HEK293 (cell line): ENCODE results near the gene C5orf34.

ENCODE experiments used
- CTCF ChIA-PET: fragments of 350-600 bp; formaldehyde crosslinking; extraction: SDS; loops from one replicate; lab custom pipeline; 2021; ENCODE audit warnings: antibody characterized with exemption; lab: Yijun Ruan, JAX
- POLR2A ChIA-PET: fragments of 300-600 bp; formaldehyde crosslinking; extraction: SDS; loops from one replicate; lab custom pipeline; 2020; ENCODE audit warnings: antibody characterized with exemption, inconsistent platforms; lab: Yijun Ruan, JAX
- H3K27ac ChIP-seq: fragments of 200-500 bp; sonication (Bioruptor generic); 2 replicates; pipeline ENCODE4 v1.5.1; 2014; ENCODE audit warnings: low read depth, low read length, control low read depth, inconsistent platforms; ENCODE audit errors: extremely low read depth
- H3K36me3 ChIP-seq, 2 experiments: fragments of 200-500 bp in 1 of 2; sonication (Bioruptor generic) in 1 of 2; 1 replicate in 1 of 2; 2 replicates in 1 of 2; pipeline ENCODE4 v1.5.1; 2014 to 2017; ENCODE audit warnings: inconsistent platforms in 2 of 2, low read length in 2 of 2; ENCODE audit not compliant: control insufficient read depth in 2 of 2, insufficient read depth in 1 of 2
- H3K4me1 ChIP-seq: fragments of 200-500 bp; sonication (Bioruptor generic); 2 replicates; pipeline ENCODE4 v1.5.1; 2014; ENCODE audit warnings: mild to moderate bottlenecking, low read length, inconsistent platforms; ENCODE audit not compliant: control insufficient read depth, insufficient read depth
- H3K4me3 ChIP-seq: 2 replicates; pipeline ENCODE4 v1.5.1; 2011; ENCODE audit warnings: low read depth, mild to moderate bottlenecking, control low read depth, low read length, moderate library complexity
- H3K9me3 ChIP-seq: fragments of 200-500 bp; sonication (Bioruptor generic); 2 replicates; pipeline ENCODE4 v1.5.1; 2014; ENCODE audit warnings: low read depth, low read length, inconsistent platforms; ENCODE audit not compliant: control insufficient read depth, insufficient read depth
- FEZF1 ChIP-seq: fragments of 450-650 bp; formaldehyde crosslinking; IDR thresholded peaks from 2 replicates; pipeline ENCODE4 v1.5.1; 2016; ENCODE audit warnings: missing biosample characterization, missing genetic modification characterization
- GFI1B ChIP-seq: fragments of 450-650 bp; formaldehyde crosslinking; IDR thresholded peaks from 2 replicates; pipeline ENCODE4 v1.5.1; 2016; ENCODE audit warnings: missing biosample characterization, missing genetic modification characterization
- GLIS1 ChIP-seq: fragments of 450-650 bp; formaldehyde crosslinking; IDR thresholded peaks from 2 replicates; pipeline ENCODE4 v1.5.1; 2016; ENCODE audit warnings: missing biosample characterization, missing genetic modification characterization
- HOXA7 ChIP-seq: sonication (generic); formaldehyde crosslinking; IDR thresholded peaks from 2 replicates; pipeline ENCODE4 v1.8.1; 2022; ENCODE audit warnings: missing genetic modification reagents, borderline replicate concordance
- KLF1 ChIP-seq: fragments of 450-650 bp; formaldehyde crosslinking; IDR thresholded peaks from 2 replicates; pipeline ENCODE4 v1.5.1; 2016; ENCODE audit warnings: missing biosample characterization, missing genetic modification characterization
- KLF9 ChIP-seq: fragments of 450-650 bp; formaldehyde crosslinking; IDR thresholded peaks from 2 replicates; pipeline ENCODE4 v1.5.1; 2016; ENCODE audit warnings: missing biosample characterization, missing genetic modification characterization, low read depth
- MYNN ChIP-seq: fragments of 450-650 bp; formaldehyde crosslinking; IDR thresholded peaks from 2 replicates; pipeline ENCODE4 v1.5.1; 2016; ENCODE audit warnings: missing biosample characterization, missing genetic modification characterization, borderline replicate concordance
- SETDB1 ChIP-seq: IDR thresholded peaks from one replicate; pipeline ENCODE4 v1.6.1; 2017; ENCODE audit warnings: mild to moderate bottlenecking, low read length, moderate library complexity, mixed read lengths; ENCODE audit not compliant: insufficient read length
- YY1 ChIP-seq: fragments of 450-650 bp; formaldehyde crosslinking; IDR thresholded peaks from 2 replicates; pipeline ENCODE4 v1.5.1; 2018; ENCODE audit warnings: missing biosample characterization, missing genetic modification characterization
- ZBTB20 ChIP-seq: fragments of 450-650 bp; formaldehyde crosslinking; IDR thresholded peaks from 2 replicates; pipeline ENCODE4 v1.5.1; 2016; ENCODE audit warnings: missing biosample characterization, missing genetic modification characterization
- ZBTB8A ChIP-seq: fragments of 450-650 bp; formaldehyde crosslinking; IDR thresholded peaks from 2 replicates; pipeline ENCODE4 v1.5.1; 2016; ENCODE audit warnings: missing biosample characterization, missing genetic modification characterization
- ZFP37 ChIP-seq: fragments of 450-650 bp; formaldehyde crosslinking; IDR thresholded peaks from 2 replicates; pipeline ENCODE4 v1.5.1; 2016; ENCODE audit warnings: missing biosample characterization, missing genetic modification characterization
- ZNF169 ChIP-seq: fragments of 450-650 bp; formaldehyde crosslinking; IDR thresholded peaks from 2 replicates; pipeline ENCODE4 v1.5.1; 2016; ENCODE audit warnings: missing biosample characterization, missing genetic modification characterization
- ZNF24 ChIP-seq: fragments of 450-650 bp; formaldehyde crosslinking; IDR thresholded peaks from 2 replicates; pipeline ENCODE4 v1.5.1; 2016; ENCODE audit warnings: missing biosample characterization, missing genetic modification characterization
- ZNF341 ChIP-seq: fragments of 450-650 bp; formaldehyde crosslinking; IDR thresholded peaks from 2 replicates; pipeline ENCODE4; 2016; ENCODE audit warnings: low read depth, missing biosample characterization, missing genetic modification characterization
- ZNF416 ChIP-seq: fragments of 450-650 bp; formaldehyde crosslinking; IDR thresholded peaks from 2 replicates; pipeline ENCODE4 v1.5.1; 2016; ENCODE audit warnings: missing biosample characterization, missing genetic modification characterization
- ZNF600 ChIP-seq: fragments of 450-650 bp; formaldehyde crosslinking; IDR thresholded peaks from 2 replicates; pipeline ENCODE4 v1.5.1; 2016; ENCODE audit warnings: missing biosample characterization, missing genetic modification characterization
- ZNF626 ChIP-seq: fragments of 450-650 bp; sonication (Bioruptor Pico); formaldehyde crosslinking; IDR thresholded peaks from 2 replicates; pipeline ENCODE4 v1.5.1; 2018; ENCODE audit warnings: missing biosample characterization, missing genetic modification characterization, inconsistent platforms
- ZSCAN16 ChIP-seq: fragments of 450-650 bp; formaldehyde crosslinking; IDR thresholded peaks from 2 replicates; pipeline ENCODE4 v1.5.1; 2016; ENCODE audit warnings: missing biosample characterization, missing genetic modification characterization
- TF ChIP-seq, protein P1 (sequence below): fragments of 450-650 bp; formaldehyde crosslinking; IDR thresholded peaks from 2 replicates; pipeline ENCODE4 v1.5.1; 2016; ENCODE audit warnings: missing biosample characterization, missing genetic modification characterization
- TF ChIP-seq, protein P2 (sequence below): fragments of 450-650 bp; formaldehyde crosslinking; IDR thresholded peaks from 2 replicates; pipeline ENCODE4 v1.5.1; 2016; ENCODE audit warnings: missing biosample characterization, missing genetic modification characterization
- TF ChIP-seq, protein P3 (sequence below): fragments of 450-650 bp; formaldehyde crosslinking; IDR thresholded peaks from 2 replicates; pipeline ENCODE4 v1.5.1; 2016; ENCODE audit warnings: missing biosample characterization, missing genetic modification characterization, low read depth
- TF ChIP-seq, protein P4 (sequence below): fragments of 450-650 bp; formaldehyde crosslinking; IDR thresholded peaks from 2 replicates; pipeline ENCODE4 v1.5.1; 2016; ENCODE audit warnings: missing biosample characterization, missing genetic modification characterization
- TF ChIP-seq, protein P5 (sequence below): fragments of 450-650 bp; formaldehyde crosslinking; IDR thresholded peaks from 2 replicates; pipeline ENCODE4 v1.5.1; 2016; ENCODE audit warnings: missing biosample characterization, missing genetic modification characterization

The C5orf34 gene

DNA sequence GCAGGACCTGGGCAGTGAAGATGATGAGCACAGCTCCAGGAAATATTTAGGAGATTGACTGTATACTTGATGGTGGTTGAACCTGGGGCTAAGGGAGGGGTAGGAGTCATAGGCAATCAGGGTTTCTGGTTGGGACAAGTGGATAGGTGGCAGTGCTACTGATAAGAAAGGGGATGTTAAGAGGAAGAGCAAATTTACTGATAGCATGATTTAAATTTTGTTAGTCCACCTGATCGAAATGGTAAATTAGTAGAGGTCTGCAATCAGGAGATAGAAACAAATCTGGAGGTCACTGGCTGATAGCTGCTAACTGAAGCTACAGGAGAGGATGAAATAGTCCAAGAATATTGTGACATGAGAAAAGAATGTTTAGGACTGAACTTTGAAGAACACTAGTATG is 5.7 kb upstream of the C5orf34 start:
- Histone ChIP-seq H3K36me3 (peaks cover 6 to 15% of the 10 kb centered on the region in 2 experiments; a peak in 2 of 3 replicates), H3K4me1 (no peaks in the 10 kb centered on the region), H3K4me3 (no peak overlapping the region), H3K9me3 (no peaks in the 10 kb centered on the region), H3K27ac (no peak overlapping the region)
- POLR2A ChIA-PET, result interaction anchor here (0.5 kb wide), 1 partner anchor 39 kb away, joined by 7 read pairs; no protein-coding TSS in a partner anchor
- no peak for TF ChIP-seq ZBTB20 (tag by site-specific recombination)
- no peak for TF ChIP-seq HOXA7
- no peak for TF ChIP-seq ZNF626 (tag by site-specific recombination)
- TF ChIP-seq, protein P1, sequence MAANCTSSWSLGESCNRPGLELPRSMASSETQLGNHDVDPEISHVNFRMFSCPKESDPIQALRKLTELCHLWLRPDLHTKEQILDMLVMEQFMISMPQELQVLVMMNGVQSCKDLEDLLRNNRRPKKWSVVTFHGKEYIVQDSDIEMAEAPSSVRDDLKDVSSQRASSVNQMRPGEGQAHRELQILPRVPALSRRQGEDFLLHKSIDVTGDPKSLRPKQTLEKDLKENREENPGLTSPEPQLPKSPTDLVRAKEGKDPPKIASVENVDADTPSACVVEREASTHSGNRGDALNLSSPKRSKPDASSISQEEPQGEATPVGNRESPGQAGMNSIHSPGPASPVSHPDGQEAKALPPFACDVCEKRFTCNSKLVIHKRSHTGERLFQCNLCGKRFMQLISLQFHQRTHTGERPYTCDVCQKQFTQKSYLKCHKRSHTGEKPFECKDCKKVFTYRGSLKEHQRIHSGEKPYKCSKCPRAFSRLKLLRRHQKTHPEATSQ (tag by site-specific recombination), result no peak
- no peak for TF ChIP-seq FEZF1
- TF ChIP-seq ZFP37 (tag by site-specific recombination), result no peak
- TF ChIP-seq KLF1, result no peak
- no peak for TF ChIP-seq ZNF169 (tag by site-specific recombination)
- TF ChIP-seq SETDB1, result no peak
- no peak for TF ChIP-seq ZNF341 (tag by site-specific recombination)
- TF ChIP-seq KLF9 (tag by site-specific recombination), result no peak
- CTCF ChIA-PET, result no interaction called here

DNA sequence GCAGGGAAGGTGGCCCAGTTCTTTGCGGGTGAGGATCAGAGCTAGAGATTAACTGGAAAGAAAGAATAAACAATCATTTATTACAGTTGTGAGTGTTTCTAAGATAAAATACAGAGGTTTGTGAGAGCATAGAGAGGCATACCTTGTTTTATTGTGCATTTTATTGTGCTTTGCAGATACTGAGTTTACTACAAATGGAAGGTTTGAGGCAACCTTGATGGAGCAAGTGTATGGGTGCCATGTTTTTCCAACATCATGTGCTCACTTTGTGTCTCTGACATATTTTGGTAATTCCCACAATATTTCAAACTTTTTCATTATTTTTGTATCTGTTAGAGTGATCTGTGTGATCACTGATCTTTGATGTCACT is 715 bp upstream of the C5orf34 start:
- H3K36me3 ChIP-seq, result peaks cover 0 to 6% of the 10 kb centered on the region in 2 experiments; a peak in 1 of 3 replicates
- CTCF ChIA-PET, result interaction anchor here (1.2 to 1.3 kb wide), 2 partner anchors 12 to 100 kb away, joined by 3 to 5 read pairs; no protein-coding TSS in a partner anchor
- peaks cover 5% of the 10 kb centered on the region; the same call in 1 of the 2 replicates for H3K4me1 ChIP-seq
- H3K4me3 ChIP-seq, result peak overlapping the region; percentile 84
- TF ChIP-seq ZSCAN16 (no peak), ZNF416 (tag by site-specific recombination) (no peak), ZNF24 (tag by site-specific recombination) (no peak), YY1 (tag by site-specific recombination) (0 out of 2 replicates have a peak, but pooled peaks have one; percentile 24), ZNF600 (tag by site-specific recombination) (no peak)
- TF ChIP-seq, protein P2, sequence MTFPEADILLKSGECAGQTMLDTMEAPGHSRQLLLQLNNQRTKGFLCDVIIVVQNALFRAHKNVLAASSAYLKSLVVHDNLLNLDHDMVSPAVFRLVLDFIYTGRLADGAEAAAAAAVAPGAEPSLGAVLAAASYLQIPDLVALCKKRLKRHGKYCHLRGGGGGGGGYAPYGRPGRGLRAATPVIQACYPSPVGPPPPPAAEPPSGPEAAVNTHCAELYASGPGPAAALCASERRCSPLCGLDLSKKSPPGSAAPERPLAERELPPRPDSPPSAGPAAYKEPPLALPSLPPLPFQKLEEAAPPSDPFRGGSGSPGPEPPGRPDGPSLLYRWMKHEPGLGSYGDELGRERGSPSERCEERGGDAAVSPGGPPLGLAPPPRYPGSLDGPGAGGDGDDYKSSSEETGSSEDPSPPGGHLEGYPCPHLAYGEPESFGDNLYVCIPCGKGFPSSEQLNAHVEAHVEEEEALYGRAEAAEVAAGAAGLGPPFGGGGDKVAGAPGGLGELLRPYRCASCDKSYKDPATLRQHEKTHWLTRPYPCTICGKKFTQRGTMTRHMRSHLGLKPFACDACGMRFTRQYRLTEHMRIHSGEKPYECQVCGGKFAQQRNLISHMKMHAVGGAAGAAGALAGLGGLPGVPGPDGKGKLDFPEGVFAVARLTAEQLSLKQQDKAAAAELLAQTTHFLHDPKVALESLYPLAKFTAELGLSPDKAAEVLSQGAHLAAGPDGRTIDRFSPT, result no peak
- POLR2A ChIA-PET, result interaction anchor here (1.1 to 2.2 kb wide), 6 partner anchors 9 to 35 kb away, joined by 3 to 39 read pairs (median 6); partner anchors contain the start of gene TMEM267
- H3K27ac ChIP-seq, result peak overlapping the region; percentile 81
- H3K9me3 ChIP-seq, result no peaks in the 10 kb centered on the region

DNA sequence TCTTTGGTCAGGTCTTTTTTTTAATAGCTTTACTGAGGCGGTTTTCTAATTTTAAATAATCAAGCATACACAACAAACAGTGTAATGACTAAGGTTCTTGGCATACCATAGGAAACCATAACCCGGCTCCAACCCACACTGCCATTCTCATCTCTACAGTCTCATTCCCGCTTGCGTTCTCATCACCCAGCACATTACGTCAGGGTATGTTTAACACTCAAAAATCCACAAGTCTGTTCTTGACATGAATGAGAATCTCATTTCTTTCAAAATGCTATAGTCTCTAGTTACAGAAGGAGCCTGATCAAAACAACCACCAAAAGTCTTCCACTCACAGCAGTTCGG is 505 bp downstream of the C5orf34 start:
- Histone ChIP-seq H3K27ac (peak overlapping the region; percentile 81), H3K36me3 (peaks cover 0 to 6% of the 10 kb centered on the region in 2 experiments; a peak in 1 of 3 replicates), H3K9me3 (no peaks in the 10 kb centered on the region), H3K4me3 (peak overlapping the region; percentile 84), H3K4me1 (peaks cover 5% of the 10 kb centered on the region; the same call in 1 of the 2 replicates)
- ChIA-PET POLR2A (interaction anchor here (0.6 to 2.2 kb wide), 14 partner anchors 10 to 478 kb away, joined by 3 to 39 read pairs (median 6); partner anchors contain the start of genes HMGCS1, NNT and TMEM267), CTCF (interaction anchor here (0.6 to 1.3 kb wide), 4 partner anchors 10 to 1299 kb away, joined by 3 to 7 read pairs (median 4); partner anchors contain the start of gene TMEM267)
- TF ChIP-seq, protein P3, sequence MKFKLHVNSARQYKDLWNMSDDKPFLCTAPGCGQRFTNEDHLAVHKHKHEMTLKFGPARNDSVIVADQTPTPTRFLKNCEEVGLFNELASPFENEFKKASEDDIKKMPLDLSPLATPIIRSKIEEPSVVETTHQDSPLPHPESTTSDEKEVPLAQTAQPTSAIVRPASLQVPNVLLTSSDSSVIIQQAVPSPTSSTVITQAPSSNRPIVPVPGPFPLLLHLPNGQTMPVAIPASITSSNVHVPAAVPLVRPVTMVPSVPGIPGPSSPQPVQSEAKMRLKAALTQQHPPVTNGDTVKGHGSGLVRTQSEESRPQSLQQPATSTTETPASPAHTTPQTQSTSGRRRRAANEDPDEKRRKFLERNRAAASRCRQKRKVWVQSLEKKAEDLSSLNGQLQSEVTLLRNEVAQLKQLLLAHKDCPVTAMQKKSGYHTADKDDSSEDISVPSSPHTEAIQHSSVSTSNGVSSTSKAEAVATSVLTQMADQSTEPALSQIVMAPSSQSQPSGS (tag by site-specific recombination), result peak; percentile 88
- TF ChIP-seq ZBTB8A (tag by site-specific recombination), result no peak
- TF ChIP-seq, protein P4, sequence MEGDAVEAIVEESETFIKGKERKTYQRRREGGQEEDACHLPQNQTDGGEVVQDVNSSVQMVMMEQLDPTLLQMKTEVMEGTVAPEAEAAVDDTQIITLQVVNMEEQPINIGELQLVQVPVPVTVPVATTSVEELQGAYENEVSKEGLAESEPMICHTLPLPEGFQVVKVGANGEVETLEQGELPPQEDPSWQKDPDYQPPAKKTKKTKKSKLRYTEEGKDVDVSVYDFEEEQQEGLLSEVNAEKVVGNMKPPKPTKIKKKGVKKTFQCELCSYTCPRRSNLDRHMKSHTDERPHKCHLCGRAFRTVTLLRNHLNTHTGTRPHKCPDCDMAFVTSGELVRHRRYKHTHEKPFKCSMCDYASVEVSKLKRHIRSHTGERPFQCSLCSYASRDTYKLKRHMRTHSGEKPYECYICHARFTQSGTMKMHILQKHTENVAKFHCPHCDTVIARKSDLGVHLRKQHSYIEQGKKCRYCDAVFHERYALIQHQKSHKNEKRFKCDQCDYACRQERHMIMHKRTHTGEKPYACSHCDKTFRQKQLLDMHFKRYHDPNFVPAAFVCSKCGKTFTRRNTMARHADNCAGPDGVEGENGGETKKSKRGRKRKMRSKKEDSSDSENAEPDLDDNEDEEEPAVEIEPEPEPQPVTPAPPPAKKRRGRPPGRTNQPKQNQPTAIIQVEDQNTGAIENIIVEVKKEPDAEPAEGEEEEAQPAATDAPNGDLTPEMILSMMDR (tag by site-specific recombination), result no peak
- TF ChIP-seq, protein P5, sequence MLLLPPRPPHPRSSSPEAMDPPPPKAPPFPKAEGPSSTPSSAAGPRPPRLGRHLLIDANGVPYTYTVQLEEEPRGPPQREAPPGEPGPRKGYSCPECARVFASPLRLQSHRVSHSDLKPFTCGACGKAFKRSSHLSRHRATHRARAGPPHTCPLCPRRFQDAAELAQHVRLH (tag by site-specific recombination), result no peak
- TF ChIP-seq MYNN (tag by site-specific recombination), result no peak
- TF ChIP-seq GFI1B (tag by site-specific recombination), result no peak
- TF ChIP-seq GLIS1 (tag by site-specific recombination), result no peak
